Calu3 (cell line): ENCODE data around the gene RNF187. TPM values are rescaled to one million over a fixed set of nuclear protein-coding genes. Genes with fewer than 3 reads are reported as not detected.

ENCODE experiments used
- BruUV-seq: library from RNA; stranded (reverse); fragments of 400-500 nt; replicated peaks from 2 replicates; lab custom pipeline; 2021; lab: Mats Ljungman, UMichigan
- CTCF ChIA-PET: fragments of 300-600 bp; sonication (Branson Sonifier 250); formaldehyde crosslinking; loops from one replicate; lab custom pipeline; 2022; ENCODE audit warnings: antibody characterized with exemption; lab: Charles Lee
- DNase-seq: peaks from one replicate; pipeline ENCODE4 v3.0.0; 2022
- H3K27ac Mint-ChIP-seq: one replicate; pipeline ENCODE4 v1.8.0; 2022; ENCODE audit warnings: mixed read lengths; ENCODE audit not compliant: unreplicated experiment
- H3K27me3 Mint-ChIP-seq: one replicate; pipeline ENCODE4 v1.8.0; 2022; ENCODE audit warnings: mixed read lengths; ENCODE audit not compliant: unreplicated experiment
- H3K36me3 Mint-ChIP-seq: one replicate; pipeline ENCODE4 v1.8.0; 2022; ENCODE audit warnings: mild to moderate bottlenecking, moderate library complexity, mixed read lengths; ENCODE audit not compliant: insufficient read depth, unreplicated experiment
- H3K4me1 Mint-ChIP-seq: one replicate; pipeline ENCODE4 v1.8.0; 2022; ENCODE audit warnings: mild to moderate bottlenecking, low read depth, mixed read lengths; ENCODE audit not compliant: unreplicated experiment
- H3K4me3 Mint-ChIP-seq: one replicate; pipeline ENCODE4 v1.8.0; 2022; ENCODE audit warnings: mild to moderate bottlenecking, low read depth, moderate library complexity, mixed read lengths; ENCODE audit not compliant: unreplicated experiment
- H3K9me3 Mint-ChIP-seq: one replicate; pipeline ENCODE4 v1.8.0; 2022; ENCODE audit warnings: low read depth, mixed read lengths; ENCODE audit not compliant: unreplicated experiment
- intact Hi-C: fragments of 100-400 bp; cut with micrococcal nuclease; formaldehyde crosslinking; loops from one replicate; pipeline ENCODE4 v1.10.0; 2022; ENCODE audit not compliant: unreplicated experiment
- total RNA-seq: library from RNA; stranded (reverse); gene quantifications from 2 replicates; pipeline ENCODE4 v1.2.3, GENCODE V29; 2022
- TF ChIP-seq, protein P1 (sequence below): fragments of 200-600 bp; IDR thresholded peaks from one replicate; pipeline ENCODE4 v1.8.0; 2022; ENCODE audit warnings: antibody characterized with exemption; ENCODE audit not compliant: unreplicated experiment

Gene RNF187
- total RNA-seq, 1 experiment from 2014 or later = 87.1 TPM

GRCh38 chr1:228528612-228529011 is 41.4 kb downstream of the RNF187 start:
- CTCF ChIA-PET = no interaction called here
- no TSS peak for BruUV-seq
- Mint-ChIP-seq H3K36me3 (peaks cover 3% of the 10 kb centered on the region), H3K4me3 (no peak overlapping the region), H3K27me3 (peaks cover 25% of the 10 kb centered on the region), H3K4me1 (no peaks in the 10 kb centered on the region), H3K9me3 (peaks cover 5% of the 10 kb centered on the region), H3K27ac (no peak overlapping the region)
- no peak for DNase-seq
- TF ChIP-seq, protein P1, sequence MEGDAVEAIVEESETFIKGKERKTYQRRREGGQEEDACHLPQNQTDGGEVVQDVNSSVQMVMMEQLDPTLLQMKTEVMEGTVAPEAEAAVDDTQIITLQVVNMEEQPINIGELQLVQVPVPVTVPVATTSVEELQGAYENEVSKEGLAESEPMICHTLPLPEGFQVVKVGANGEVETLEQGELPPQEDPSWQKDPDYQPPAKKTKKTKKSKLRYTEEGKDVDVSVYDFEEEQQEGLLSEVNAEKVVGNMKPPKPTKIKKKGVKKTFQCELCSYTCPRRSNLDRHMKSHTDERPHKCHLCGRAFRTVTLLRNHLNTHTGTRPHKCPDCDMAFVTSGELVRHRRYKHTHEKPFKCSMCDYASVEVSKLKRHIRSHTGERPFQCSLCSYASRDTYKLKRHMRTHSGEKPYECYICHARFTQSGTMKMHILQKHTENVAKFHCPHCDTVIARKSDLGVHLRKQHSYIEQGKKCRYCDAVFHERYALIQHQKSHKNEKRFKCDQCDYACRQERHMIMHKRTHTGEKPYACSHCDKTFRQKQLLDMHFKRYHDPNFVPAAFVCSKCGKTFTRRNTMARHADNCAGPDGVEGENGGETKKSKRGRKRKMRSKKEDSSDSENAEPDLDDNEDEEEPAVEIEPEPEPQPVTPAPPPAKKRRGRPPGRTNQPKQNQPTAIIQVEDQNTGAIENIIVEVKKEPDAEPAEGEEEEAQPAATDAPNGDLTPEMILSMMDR = no peak
- intact Hi-C loops = no loop called here

- peaks cover 23% of the 10 kb centered on the region for H3K27me3 Mint-ChIP-seq
- no peak overlapping the region for H3K4me3 Mint-ChIP-seq
- intact Hi-C loops = no loop called here
- TF ChIP-seq, protein P1 = no peak
- peaks cover 3% of the 10 kb centered on the region for H3K36me3 Mint-ChIP-seq
- no peak for DNase-seq
- peaks cover 4% of the 10 kb centered on the region for H3K9me3 Mint-ChIP-seq
- no TSS peak for BruUV-seq
- H3K4me1 Mint-ChIP-seq = no peaks in the 10 kb centered on the region
- H3K27ac Mint-ChIP-seq = no peak overlapping the region
- CTCF ChIA-PET = no interaction called here
These were observed 43.0 kb downstream of the RNF187 start for GRCh38 chr1:228530086-228530758.

DNA sequence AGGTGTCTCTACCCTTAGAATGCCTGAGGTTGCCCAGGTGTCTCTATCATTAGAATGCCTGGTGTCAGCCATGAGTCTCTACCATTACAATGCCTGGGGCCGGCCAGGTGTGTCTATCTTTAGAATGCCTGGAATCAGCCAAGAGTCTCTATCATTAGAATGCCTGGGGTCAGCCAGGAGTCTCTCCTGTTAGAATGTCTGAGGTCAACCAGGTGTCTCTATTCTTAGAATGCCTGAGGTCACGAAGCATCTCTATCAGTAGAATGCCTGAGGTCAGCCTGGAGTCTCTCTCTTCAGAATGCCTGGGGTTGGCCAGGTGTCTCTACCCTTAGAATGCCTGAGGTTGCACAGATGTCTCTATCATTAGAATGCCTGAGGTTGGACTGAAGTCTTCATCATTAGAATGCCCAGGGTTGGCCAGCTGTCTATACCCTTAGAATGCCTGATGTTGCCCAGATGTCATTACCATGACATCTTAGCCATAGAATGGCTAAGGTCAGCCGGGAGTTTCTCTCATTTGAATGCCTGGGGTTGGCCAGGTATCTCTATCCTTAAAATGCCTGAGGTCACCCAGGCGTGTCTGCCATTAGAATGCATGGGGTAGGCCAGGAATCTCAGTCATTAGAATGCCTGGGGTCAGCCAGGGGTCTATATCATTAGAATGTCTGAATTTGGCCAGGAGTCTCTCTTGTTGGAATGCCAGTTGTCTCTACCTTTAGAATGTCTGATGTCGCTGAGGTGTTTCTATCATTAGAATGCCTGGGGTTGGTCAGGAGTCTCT is 44.0 kb downstream of the RNF187 start:
- intact Hi-C loops = no loop called here
- TF ChIP-seq, protein P1 = no peak
- no peaks in the 10 kb centered on the region for H3K4me1 Mint-ChIP-seq
- peaks cover 23% of the 10 kb centered on the region for H3K27me3 Mint-ChIP-seq
- H3K4me3 Mint-ChIP-seq = no peak overlapping the region
- no peak overlapping the region for H3K27ac Mint-ChIP-seq
- DNase-seq = no peak
- CTCF ChIA-PET = no interaction called here
- H3K9me3 Mint-ChIP-seq = no peaks in the 10 kb centered on the region
- no TSS peak for BruUV-seq
- H3K36me3 Mint-ChIP-seq = peaks cover 3% of the 10 kb centered on the region

DNA sequence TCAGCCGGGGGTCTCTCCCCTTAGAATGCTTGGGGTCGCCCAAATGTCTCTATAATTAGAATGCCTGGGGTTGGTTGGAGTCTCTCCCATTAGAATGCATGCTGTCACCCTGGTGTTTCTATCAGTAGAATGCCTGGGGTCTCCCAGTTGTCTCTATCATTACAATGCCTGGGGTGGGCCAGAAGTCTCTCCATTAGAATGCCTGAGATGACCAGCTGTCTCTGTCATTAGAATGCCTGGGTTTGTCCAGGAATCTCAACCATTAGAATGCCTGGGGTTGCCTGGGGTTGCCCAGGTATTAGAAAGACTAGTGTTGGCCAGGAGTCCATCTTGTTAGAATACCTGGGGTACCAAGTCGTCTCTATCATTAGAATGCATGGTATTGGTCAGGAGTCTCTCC is 51.6 kb downstream of the RNF187 start:
- H3K27ac Mint-ChIP-seq = no peak overlapping the region
- no peak overlapping the region for H3K4me3 Mint-ChIP-seq
- H3K36me3 Mint-ChIP-seq = no peaks in the 10 kb centered on the region
- BruUV-seq = no TSS peak
- CTCF ChIA-PET = no interaction called here
- H3K4me1 Mint-ChIP-seq = no peaks in the 10 kb centered on the region
- H3K9me3 Mint-ChIP-seq = peaks cover 7% of the 10 kb centered on the region
- no peak for DNase-seq
- peaks cover 58% of the 10 kb centered on the region for H3K27me3 Mint-ChIP-seq
- intact Hi-C loops = no loop called here
- TF ChIP-seq, protein P1 = no peak
